HG02943 (cell line): ENCODE measurements around the gene TBRG1.

Experiments
- ATAC-seq: cut with Tn5 transposase; IDR thresholded peaks from one replicate; pipeline ENCODE4 v1.9.1; 2021; ENCODE audit warnings: mild to moderate bottlenecking, low read depth, moderate library complexity; ENCODE audit not compliant: unreplicated experiment

Gene TBRG1

GRCh38 chr11:124612045-124612444, 10.6 kb upstream of the TBRG1 start:
- ATAC-seq = no peak

- ATAC-seq = no peak
Observed at GRCh38 chr11:124612567-124613246, 10.0 kb upstream of the TBRG1 start.

GRCh38 chr11:124618863-124619262, 3.8 kb upstream of the TBRG1 start:
- ATAC-seq = no peak

GRCh38 chr11:124623861-124624525, 1.3 kb downstream of the TBRG1 start:
- no peak for ATAC-seq

- no peak for ATAC-seq
Observed at GRCh38 chr11:124625504-124626168, 3.0 kb downstream of the TBRG1 start.

- ATAC-seq = no peak
Observed at GRCh38 chr11:124627546-124627945, 4.9 kb downstream of the TBRG1 start.

GRCh38 chr11:124629961-124630360, 7.3 kb downstream of the TBRG1 start:
- no peak for ATAC-seq

- ATAC-seq = no peak
Observed at GRCh38 chr11:124633355-124633754, 10.7 kb downstream of the TBRG1 start.

GRCh38 chr11:124635932-124636331, 13.3 kb downstream of the TBRG1 start:
- no peak for ATAC-seq

GRCh38 chr11:124638500-124638899, 15.8 kb downstream of the TBRG1 start:
- ATAC-seq = no peak

- no peak for ATAC-seq
Observed at GRCh38 chr11:124639186-124639585, 16.5 kb downstream of the TBRG1 start.

GRCh38 chr11:124640666-124641065, 18.0 kb downstream of the TBRG1 start:
- no peak for ATAC-seq

- no peak for ATAC-seq
Observed at GRCh38 chr11:124642628-124643027, 20.0 kb downstream of the TBRG1 start.

- no peak for ATAC-seq
Observed at GRCh38 chr11:124643042-124643604, 20.5 kb downstream of the TBRG1 start.

- ATAC-seq = no peak
Observed at GRCh38 chr11:124643605-124644425, 21.2 kb downstream of the TBRG1 start.

GRCh38 chr11:124644426-124645280, 22.0 kb downstream of the TBRG1 start:
- ATAC-seq = no peak

GRCh38 chr11:124646148-124646547, 23.5 kb downstream of the TBRG1 start:
- no peak for ATAC-seq

- no peak for ATAC-seq
Observed at GRCh38 chr11:124648610-124649009, 25.9 kb downstream of the TBRG1 start.

GRCh38 chr11:124656774-124657630, 34.3 kb downstream of the TBRG1 start:
- no peak for ATAC-seq
